ENCODE data around the gene DOCK4.

GRCh38 chr7:112113913-112114575 is 92.2 kb downstream of the DOCK4 start:
- TF ChIP-seq CTCF (conservative IDR thresholded peaks at IDR 0.05 in 1 of 2, IDR thresholded peaks at IDR 0.05 in 1 of 2; ENCODE audit: extremely low read depth in 1 of 2, insufficient read depth in 1 of 2, low read depth in 1 of 2, low read length in 2 of 2) (no peak), EZH2 (IDR thresholded peaks at IDR 0.05; ENCODE audit: borderline replicate concordance, low read length) (no peak)

Data from mammary epithelial cell (primary cell).